NB4 (cell line): ENCODE data around the gene RAPGEF4.

Experiments
- CTCF ChIP-seq: IDR thresholded peaks from one replicate; pipeline ENCODE4 v1.5.1; 2012; ENCODE audit warnings: low read depth, low read length
- MYC ChIP-seq: IDR thresholded peaks from 2 replicates; pipeline ENCODE4 v1.6.1; 2011; ENCODE audit warnings: low read depth, low read length
- POLR2A ChIP-seq: IDR thresholded peaks from 2 replicates; pipeline ENCODE4 v1.6.1; 2011; ENCODE audit warnings: mild to moderate bottlenecking; ENCODE audit not compliant: insufficient read length; ENCODE audit errors: extremely low read depth

- TF ChIP-seq CTCF (no peak), POLR2A (no peak), MYC (no peak)
Observed at GRCh38 chr2:172996387-172996961, 260.8 kb downstream of the RAPGEF4 start.
